ENCODE data around the gene RAPGEF3.

The RAPGEF3 gene

GRCh38 chr12:47741340-47741703 lies 17.4 kb downstream of the RAPGEF3 start:
- peak; percentile 55 to 56 for DNase-seq

DNA sequence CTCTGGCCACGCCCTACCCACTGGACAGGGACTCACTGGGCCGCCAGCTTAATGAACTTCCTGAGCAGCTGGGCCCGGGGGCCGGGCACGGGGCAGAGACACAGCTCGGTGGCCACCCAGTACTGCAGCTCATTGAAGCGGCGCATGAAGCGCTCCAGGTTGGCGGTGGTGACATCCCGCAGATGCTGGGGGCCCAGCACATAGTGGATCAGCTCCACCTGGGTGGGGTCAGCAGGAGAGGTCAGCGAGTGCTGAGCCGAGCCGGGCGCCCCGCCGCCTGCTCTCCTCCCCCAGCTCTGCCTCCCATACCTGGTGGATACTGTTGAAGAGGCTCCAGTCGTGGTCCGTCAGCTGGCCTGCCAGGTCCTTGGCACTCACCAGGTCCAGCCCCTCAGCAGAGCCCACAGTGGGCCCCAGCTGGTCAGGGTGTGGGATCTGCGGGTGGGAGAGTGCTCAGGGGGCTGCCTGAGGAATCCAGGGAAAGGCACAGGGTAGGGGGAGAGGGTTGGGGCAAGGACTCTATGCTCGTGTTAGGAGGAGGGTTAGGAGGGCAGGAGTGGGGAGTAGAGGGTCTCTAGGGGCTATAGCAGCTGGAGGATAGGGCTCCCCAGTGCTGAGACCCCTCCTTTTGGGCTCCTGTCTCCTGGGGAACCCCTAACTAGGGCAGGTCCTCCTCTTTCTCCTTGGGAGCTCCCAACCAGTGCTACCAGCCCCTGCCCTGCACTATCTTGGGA lies 17.9 kb downstream of the RAPGEF3 start:
- no peak for DNase-seq

DNA sequence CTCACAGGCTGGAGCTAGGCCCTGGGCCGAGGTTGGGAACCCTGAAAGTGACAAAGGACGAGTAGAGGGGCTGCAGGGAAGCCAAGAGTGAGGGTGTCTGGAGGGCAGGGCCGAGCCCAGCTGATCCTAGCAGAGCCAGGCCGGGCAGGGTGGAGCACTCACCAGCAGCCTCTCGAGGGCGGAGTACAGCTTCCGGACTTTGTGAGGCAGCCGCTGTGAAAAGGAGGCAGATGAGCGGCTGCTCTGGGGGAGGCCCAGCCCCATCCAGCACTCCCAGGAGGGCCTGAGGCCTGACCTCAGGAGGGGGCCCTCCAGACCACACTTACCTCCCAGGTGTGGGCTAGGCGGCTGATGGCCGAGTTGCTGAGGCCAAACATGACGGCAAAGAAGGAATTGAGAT lies 18.7 kb downstream of the RAPGEF3 start:
- DNase-seq, result no peak

DNA sequence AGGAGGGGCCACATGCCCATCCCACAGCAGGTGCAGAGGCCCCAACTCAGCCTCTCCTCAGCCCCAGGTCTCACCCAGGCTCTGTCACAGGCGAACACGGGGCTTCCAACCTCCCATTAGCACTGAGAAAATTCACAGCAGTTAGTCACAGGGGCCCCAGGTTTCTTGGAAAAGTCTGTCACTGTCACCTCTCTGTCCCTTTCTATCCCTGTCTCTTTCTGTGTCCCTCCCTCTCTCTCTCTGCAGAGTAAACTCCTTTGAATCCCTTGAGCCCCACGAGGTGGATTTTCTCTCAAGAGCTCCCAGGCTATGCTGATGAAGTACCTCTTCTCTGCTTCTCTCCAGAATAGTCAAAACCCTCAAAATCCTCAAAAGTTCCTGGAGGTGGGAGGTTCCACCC lies 19.4 kb downstream of the RAPGEF3 start:
- no peak for DNase-seq

DNA sequence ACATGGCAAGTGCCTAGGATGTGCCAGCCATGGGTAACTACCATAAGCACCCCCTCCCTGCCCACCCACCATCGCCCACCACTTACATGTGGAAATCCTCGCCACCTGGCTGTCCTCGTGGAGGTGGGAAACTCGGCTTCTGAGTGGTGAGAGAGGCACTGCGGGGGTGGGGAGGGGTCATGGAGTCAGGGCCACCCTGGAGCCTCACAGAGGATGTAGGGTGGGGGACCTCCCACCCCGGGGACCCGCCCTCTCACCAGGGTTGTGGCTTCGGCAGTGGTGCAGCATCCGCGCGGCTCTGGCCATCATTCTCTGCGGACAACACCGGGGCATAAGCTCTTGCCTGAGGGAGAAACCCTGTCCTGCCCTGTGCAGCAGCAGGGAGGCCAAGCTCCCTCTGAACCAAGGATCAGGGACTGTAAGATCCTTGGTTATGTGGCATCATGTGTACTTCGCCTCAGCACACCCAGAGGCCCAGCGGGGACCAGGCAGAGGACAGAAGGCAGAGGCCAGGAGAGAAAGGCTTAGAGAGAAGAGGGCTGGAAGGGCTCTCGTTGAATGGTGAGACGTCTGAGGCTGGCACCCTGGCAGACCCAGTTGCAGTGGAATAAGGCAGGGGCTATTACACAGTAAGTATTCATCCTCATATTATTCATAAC lies 20.6 kb downstream of the RAPGEF3 start:
- no peak for DNase-seq

DNA sequence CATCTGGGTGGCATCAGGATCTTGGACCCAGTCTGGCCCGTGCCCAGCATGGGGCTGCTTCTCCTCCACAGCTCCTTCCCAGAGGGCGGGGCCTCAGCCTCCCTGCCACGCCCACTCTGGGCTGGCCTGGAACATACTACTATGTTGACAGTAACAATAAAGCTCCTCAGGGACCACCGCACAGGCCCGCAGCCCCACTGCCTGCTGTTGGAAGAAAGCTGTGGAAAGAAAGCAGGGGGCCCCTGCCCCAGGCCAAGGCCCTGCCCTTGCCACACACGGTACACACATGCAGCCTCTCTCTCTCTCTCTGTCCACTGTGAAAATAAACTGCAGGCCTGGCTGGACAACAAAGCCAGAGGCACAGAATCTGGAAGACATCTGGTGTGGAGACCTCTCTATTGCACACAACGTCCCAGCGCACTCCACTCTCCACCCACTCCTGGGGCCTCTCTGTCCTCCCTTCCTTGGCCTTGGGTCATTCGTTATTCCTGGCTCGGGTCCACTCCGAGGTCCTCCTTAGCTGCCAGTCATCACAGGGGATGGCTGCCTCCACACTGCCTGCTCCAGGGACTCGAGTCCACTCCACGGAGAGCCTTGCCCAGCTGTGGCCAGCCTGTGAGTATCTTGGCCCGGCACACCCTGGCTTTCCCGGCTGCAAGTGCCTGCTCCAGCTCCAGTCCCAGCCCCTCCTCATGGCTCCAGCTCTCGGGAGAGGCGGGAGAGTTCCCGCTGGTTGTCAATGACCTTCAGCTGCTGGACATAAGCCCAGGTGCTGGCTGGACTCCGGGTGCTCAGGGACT lies 21.6 kb downstream of the RAPGEF3 start:
- no peak for DNase-seq

GRCh38 chr12:47736216-47736615 lies 22.5 kb downstream of the RAPGEF3 start:
- no peak for DNase-seq

GRCh38 chr12:47735649-47736048 lies 23.0 kb downstream of the RAPGEF3 start:
- no peak for DNase-seq

GRCh38 chr12:47734725-47735480 lies 23.8 kb downstream of the RAPGEF3 start:
- DNase-seq, result no peak

DNA sequence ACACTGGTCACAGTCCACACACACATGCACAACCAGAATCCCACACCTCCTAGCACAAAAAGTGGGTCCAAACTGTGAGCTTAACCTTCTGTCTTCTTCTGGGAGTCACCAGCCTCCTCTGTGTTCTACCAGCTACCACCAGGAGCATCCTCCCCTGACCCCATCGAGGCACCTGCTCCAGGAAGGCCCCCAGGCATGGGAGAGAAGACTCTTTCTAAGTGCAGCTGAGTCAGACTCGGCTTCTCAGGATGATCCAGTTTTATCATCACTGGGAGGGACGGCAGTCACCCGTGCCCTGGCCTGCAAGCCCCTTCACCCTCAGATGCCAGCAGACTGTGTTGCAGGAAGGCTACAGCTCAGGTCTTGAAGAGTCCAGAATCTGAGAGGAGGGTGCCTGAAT lies 25.5 kb downstream of the RAPGEF3 start:
- DNase-seq, result no peak

- no peak for DNase-seq
Observed at GRCh38 chr12:47732504-47732903, 26.2 kb downstream of the RAPGEF3 start.

DNA sequence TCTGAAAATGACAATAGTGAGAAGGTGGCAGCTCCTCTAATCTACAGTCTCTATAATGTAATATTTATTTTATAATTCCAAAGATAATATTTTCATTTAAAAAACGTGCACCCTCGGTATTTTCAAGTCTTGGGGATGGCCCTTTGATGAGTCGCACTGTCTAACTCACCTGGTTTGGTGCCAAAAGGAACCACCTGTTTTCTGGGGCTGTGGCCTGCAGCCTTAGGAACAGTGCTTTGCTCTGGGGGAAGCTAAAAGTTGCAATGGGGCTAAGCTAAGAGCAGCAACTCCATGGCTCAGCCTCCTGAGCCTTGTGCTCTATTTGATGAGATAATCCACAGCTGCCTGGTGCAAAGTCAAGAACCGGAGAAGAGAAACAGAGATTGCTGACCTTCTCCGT lies 27.0 kb downstream of the RAPGEF3 start:
- no peak for DNase-seq

GRCh38 chr12:47730341-47730744 lies 28.3 kb downstream of the RAPGEF3 start:
- no peak for DNase-seq

GRCh38 chr12:47729233-47729632 lies 29.4 kb downstream of the RAPGEF3 start:
- no peak for DNase-seq

GRCh38 chr12:47725893-47726292 lies 32.8 kb downstream of the RAPGEF3 start:
- DNase-seq, result no peak

DNA sequence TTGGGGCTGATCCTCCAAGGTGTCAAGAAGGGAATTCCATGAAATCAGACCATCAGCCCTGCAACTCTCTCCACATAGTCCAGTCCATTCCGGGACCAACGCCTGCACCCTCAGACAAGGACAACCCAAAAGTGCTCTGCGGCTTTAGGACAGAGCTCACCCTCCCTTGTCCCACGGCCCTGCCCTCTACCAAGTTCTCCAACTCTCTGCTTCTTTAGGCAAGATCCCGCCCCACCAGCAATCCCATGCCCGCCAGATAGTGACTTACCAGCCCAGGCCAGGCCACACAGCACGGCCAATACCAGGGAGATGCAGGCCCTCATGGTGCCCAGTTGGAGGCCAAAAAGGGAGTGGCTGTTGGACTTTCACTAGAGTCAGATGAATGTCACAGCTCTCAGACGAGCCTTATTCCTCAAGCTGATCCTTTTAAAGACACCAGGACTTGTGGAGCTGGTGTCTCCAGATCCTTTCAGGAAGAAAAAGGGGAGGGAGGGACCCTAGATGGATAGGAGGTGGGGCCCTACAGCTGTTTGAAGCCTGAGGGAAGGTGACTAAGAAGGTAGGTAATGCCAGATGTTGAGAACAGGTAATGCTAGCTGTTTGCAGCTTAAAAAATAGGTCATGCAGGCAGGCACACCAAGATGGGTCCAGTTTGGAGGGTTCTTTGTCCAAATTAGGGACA lies 33.4 kb downstream of the RAPGEF3 start, which contains the start of gene ENDOU:
Gene ENDOU (minus strand): TSS at position 400 of the 682 bp plus-strand sequence. CDS start 77 bp downstream, at position 323.
- DNase-seq, result no peak

DNA sequence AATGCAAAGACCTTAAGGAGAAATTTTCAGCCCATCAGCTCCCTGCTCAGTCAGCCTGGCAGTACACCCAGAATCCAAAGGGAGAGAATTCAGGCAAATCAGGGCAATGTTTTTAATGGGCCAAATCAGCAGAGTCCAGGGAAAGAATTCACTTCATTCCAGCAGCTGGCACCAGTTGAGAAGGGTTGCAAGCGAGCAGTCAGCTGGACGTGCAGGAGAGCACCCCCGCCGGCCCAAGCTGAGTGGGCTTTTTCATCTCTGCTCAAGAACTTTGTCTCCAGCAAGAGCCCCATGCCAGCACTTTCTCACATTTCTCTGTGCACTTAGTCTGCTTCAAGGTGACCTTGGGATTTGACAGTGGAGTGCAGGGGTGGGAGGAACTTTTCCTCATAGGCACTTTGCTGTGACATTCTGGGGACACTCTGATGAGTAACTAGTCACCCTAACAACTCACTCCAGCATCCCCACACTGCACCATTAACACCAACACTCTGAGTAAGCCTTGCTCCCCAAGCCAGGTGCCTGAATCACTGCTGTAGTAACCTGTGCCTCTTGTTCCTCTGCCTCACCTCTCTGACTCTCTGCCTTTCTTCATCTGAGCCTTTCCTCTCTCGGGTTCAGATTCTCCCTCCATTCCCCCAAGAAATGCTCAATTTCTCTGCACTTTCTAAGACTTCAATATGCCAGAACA lies 35.6 kb downstream of the RAPGEF3 start:
- DNase-seq, result no peak

DNA sequence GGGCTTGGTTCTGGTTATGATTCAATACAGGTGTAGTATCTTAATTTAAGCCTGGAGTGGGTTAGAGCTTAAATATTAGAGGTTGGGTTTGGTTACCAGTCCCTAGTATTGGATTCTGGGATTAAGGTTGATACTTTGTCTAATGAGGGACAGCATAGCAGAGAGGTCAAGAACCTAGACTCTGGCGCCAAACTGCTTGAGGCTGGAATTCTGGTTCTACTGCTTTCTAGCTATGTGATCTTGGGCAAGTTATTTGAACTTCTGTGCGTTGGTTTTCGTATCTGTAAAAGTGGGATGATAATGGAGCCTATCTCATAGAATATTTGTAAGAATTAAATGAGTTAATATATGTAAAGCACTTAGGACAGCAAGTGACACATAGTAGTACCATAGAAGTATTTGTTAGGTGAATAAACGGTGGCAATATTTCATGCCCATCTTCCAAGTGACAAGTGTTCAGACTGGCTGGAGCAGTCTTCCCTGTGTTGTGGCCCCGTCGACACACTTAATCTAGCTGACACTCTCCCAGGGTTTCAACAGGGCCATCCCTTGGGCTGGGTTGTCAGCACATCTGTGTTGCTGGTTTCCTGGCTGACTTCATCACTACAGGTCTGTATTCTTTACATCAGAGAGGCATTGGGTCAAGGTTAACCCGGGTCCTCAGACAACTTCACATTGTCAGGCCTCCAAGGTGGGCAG lies 36.4 kb downstream of the RAPGEF3 start:
- DNase-seq, result no peak

- DNase-seq, result no peak
Observed at GRCh38 chr12:47721431-47721973, 37.2 kb downstream of the RAPGEF3 start.

DNA sequence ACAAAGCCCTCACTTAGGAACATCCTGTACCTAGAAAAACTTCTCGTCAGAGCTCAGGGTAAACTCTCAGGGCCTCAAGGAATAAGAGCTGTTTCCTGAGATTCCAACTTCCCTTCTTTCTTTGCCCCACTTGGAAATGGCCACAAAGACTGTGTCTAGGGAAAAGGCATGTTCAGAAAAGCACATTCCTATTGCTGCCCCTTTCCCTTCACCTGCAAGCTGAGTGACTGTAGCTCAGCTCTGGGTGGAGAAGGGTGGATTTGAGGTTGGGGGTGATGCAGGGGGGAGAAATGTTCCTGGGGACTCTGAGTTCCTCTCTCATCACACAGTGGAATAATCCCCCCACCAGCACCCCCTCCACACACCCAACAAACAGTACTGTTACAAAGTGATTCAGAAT lies 40.1 kb downstream of the RAPGEF3 start:
- DNase-seq, result no peak

Measured in stimulated activated CD4-positive, alpha-beta T cell treated with anti-CD3 and anti-CD28 coated beads, Interleukin-2, amount 100 ng/mL, for 24 hours (primary cell).